Fibroblast of lung (primary cell): ENCODE results near the gene ACADVL. TPM values are rescaled to one million over a fixed set of nuclear protein-coding genes. Genes with fewer than 3 reads are reported as not detected.

Experiments
- DNase-seq, 2 donors: peaks; one replicate each; pipeline versions ENCODE4 v3.0.0 to v3.0.0-alpha.2; 2010; ENCODE audit warnings: low read depth in 2 of 2
- H2AFZ ChIP-seq: 2 replicates; pipeline ENCODE4 v1.5.1; 2012; ENCODE audit warnings: low read length, control low read depth, inconsistent platforms
- H3K27ac ChIP-seq: 2 replicates; pipeline ENCODE4 v1.5.1; 2011; ENCODE audit warnings: low read length, control low read depth; ENCODE audit not compliant: insufficient read depth
- H3K27me3 ChIP-seq: 2 replicates; pipeline ENCODE4 v1.5.1; 2011; ENCODE audit warnings: mild to moderate bottlenecking, low read length; ENCODE audit not compliant: control insufficient read depth, insufficient read depth
- H3K36me3 ChIP-seq: 2 replicates; pipeline ENCODE4 v1.5.1; 2011; ENCODE audit warnings: low read length; ENCODE audit not compliant: control insufficient read depth, insufficient read depth
- H3K4me1 ChIP-seq: 2 replicates; pipeline ENCODE4 v1.5.1; 2011; ENCODE audit warnings: low read length; ENCODE audit not compliant: control insufficient read depth, insufficient read depth; ENCODE audit errors: extremely low read depth
- H3K4me2 ChIP-seq: 2 replicates; pipeline ENCODE4 v1.5.1; 2011; ENCODE audit warnings: low read length, control low read depth; ENCODE audit not compliant: insufficient read depth; ENCODE audit errors: extremely low read depth
- H3K4me3 ChIP-seq, 4 experiments: fragments of 200-600 bp in 1 of 4; sonication (generic) in 1 of 4; replicated peaks in 1 of 4; 2 replicates each; pipeline ENCODE4 v1.5.1; 2011 to 2016; ENCODE audit warnings: low read length in 4 of 4, low read depth in 3 of 4, mild to moderate bottlenecking in 3 of 4, control low read depth in 2 of 4, inconsistent platforms in 1 of 4, mixed read lengths in 1 of 4; ENCODE audit not compliant: insufficient read depth in 1 of 4; ENCODE audit errors: control extremely low read depth in 1 of 4
- H3K79me2 ChIP-seq: 2 replicates; pipeline ENCODE4 v1.5.1; 2012; ENCODE audit warnings: mild to moderate bottlenecking, low read length, inconsistent platforms; ENCODE audit not compliant: control insufficient read depth, insufficient read depth
- H3K9ac ChIP-seq: 2 replicates; pipeline ENCODE4 v1.5.1; 2011; ENCODE audit warnings: mild to moderate bottlenecking, low read length, control low read depth; ENCODE audit not compliant: insufficient read depth
- H3K9me3 ChIP-seq: 2 replicates; pipeline ENCODE4 v1.5.1; 2012; ENCODE audit warnings: low read depth, low read length; ENCODE audit not compliant: control insufficient read depth, insufficient read depth
- H4K20me1 ChIP-seq: 2 replicates; pipeline ENCODE4 v1.5.1; 2011; ENCODE audit warnings: low read length; ENCODE audit not compliant: control insufficient read depth, insufficient read depth; ENCODE audit errors: extremely low read depth
- EZH2 ChIP-seq: IDR thresholded peaks from 2 replicates; pipeline ENCODE4 v1.5.1; 2012; ENCODE audit warnings: low read length, control low read depth, mild to moderate bottlenecking; ENCODE audit errors: missing control alignments
- polyA plus RNA-seq, 2 donors: library from polyadenylated mRNA; depleted of rRNA in 1 of 2; stranded (reverse) in 1 of 2; unstranded in 1 of 2; fragments of >200 nt; gene quantifications; 2 replicates each; pipeline ENCODE4 v1.2.1, GENCODE V29; 2011 to 2012; ENCODE audit warnings: missing spikeins in 1 of 2
- total RNA-seq: library from RNA; depleted of rRNA; stranded (reverse); fragments of >200 nt; gene quantifications from 2 replicates; pipeline ENCODE4 v1.2.1, GENCODE V29; 2014
- TF ChIP-seq, protein P1 (sequence below), 2 donors: IDR thresholded peaks in 1 of 2; conservative IDR thresholded peaks in 1 of 2; 1 replicate in 1 of 2; 2 replicates in 1 of 2; pipeline ENCODE4 v1.5.1; 2011 to 2012; ENCODE audit warnings: low read length in 2 of 2, control low read depth in 1 of 2, inconsistent platforms in 1 of 2, low read depth in 1 of 2, mild to moderate bottlenecking in 1 of 2

Gene ACADVL
- total and polyA plus RNA-seq, 2 donors (not counting 1 experiment from before 2014, with no cell fraction given), result 129 to 313 TPM

DNA sequence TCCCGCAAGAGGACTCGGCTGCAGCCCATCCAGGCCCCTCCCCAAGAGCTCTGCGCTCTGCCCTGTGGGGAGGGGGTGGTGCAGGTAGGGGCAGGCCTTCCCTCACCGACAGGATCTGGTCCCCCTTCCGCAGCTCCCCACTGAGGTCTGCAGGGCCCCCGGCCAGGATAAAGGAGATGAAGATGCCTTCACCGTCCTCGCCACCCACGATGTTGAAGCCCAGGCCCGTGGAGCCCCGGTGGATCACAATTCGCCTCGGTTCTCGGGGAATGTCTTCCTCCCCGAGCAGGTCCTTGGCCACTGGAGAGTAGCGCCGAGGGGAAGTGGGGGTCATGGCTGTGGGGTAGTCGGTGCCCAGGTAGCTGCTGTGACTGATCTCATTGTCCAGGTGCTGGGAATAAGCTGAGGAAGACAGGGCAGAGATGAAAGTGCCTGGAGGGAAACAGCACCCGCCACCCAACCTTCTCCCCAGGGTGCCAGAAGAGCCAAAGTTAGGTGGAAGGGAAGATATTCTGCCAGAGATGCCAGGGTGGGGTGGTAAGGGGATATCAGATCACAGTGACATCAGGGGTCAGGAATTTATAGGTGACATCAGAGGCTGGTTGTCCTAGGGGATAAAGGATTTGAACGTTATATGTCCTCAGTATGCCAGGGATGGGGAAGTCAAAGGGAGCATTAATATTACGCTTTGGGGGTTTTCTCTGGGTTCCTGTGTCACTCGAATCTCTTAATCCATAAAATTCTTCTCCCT, 22.9 kb upstream of the ACADVL start:
- DNase-seq, result no peak
- Histone ChIP-seq H3K79me2 (no peaks in the 10 kb centered on the region), H3K4me2 (no peak overlapping the region), H4K20me1 (no peaks in the 10 kb centered on the region), H3K9me3 (no peaks in the 10 kb centered on the region), H3K4me1 (no peaks in the 10 kb centered on the region), H3K9ac (no peak overlapping the region), H3K36me3 (peaks cover 15% of the 10 kb centered on the region), H3K4me3 (no peak overlapping the region), H3K27me3 (no peaks in the 10 kb centered on the region), H3K27ac (no peak overlapping the region), H2AFZ (no peak overlapping the region)
- no peak for TF ChIP-seq EZH2

DNA sequence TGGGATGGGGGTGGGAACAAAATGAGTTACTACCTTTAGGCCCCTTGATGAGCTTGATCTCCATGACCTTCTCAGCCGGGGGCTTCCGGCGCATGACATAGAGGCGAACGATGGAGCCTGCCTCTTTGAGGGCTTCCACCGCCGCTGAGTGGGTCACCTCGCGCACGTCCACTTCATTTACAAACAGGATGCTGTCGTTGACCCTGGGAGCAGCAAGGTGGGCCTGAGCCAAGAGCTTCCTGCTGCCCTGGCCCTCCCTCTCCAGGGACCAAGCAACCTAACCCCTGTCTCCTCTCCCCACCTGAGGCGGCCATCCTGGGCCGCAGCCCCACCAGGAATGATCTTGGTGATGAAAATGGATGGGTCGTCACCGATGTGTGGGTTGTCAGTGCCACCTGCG, 16.3 kb upstream of the ACADVL start:
- no peaks in the 10 kb centered on the region for H3K9me3 ChIP-seq
- no peaks in the 10 kb centered on the region for H3K27me3 ChIP-seq
- no peaks in the 10 kb centered on the region for H4K20me1 ChIP-seq
- H3K36me3 ChIP-seq, result peaks cover 12% of the 10 kb centered on the region
- H3K4me2 ChIP-seq, result no peak overlapping the region
- no peak overlapping the region for H2AFZ ChIP-seq
- no peak overlapping the region for H3K27ac ChIP-seq
- no peak for TF ChIP-seq EZH2
- TF ChIP-seq, protein P1, sequence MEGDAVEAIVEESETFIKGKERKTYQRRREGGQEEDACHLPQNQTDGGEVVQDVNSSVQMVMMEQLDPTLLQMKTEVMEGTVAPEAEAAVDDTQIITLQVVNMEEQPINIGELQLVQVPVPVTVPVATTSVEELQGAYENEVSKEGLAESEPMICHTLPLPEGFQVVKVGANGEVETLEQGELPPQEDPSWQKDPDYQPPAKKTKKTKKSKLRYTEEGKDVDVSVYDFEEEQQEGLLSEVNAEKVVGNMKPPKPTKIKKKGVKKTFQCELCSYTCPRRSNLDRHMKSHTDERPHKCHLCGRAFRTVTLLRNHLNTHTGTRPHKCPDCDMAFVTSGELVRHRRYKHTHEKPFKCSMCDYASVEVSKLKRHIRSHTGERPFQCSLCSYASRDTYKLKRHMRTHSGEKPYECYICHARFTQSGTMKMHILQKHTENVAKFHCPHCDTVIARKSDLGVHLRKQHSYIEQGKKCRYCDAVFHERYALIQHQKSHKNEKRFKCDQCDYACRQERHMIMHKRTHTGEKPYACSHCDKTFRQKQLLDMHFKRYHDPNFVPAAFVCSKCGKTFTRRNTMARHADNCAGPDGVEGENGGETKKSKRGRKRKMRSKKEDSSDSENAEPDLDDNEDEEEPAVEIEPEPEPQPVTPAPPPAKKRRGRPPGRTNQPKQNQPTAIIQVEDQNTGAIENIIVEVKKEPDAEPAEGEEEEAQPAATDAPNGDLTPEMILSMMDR (conservative IDR thresholded peaks at IDR 0.05 in 1 of 2, IDR thresholded peaks at IDR 0.05 in 1 of 2; ENCODE audit: low read depth in 1 of 2, low read length in 2 of 2), result no peak
- H3K9ac ChIP-seq, result no peak overlapping the region
- DNase-seq, result no peak
- peaks cover 5% of the 10 kb centered on the region for H3K4me1 ChIP-seq
- no peak overlapping the region for H3K4me3 ChIP-seq
- no peaks in the 10 kb centered on the region for H3K79me2 ChIP-seq

DNA sequence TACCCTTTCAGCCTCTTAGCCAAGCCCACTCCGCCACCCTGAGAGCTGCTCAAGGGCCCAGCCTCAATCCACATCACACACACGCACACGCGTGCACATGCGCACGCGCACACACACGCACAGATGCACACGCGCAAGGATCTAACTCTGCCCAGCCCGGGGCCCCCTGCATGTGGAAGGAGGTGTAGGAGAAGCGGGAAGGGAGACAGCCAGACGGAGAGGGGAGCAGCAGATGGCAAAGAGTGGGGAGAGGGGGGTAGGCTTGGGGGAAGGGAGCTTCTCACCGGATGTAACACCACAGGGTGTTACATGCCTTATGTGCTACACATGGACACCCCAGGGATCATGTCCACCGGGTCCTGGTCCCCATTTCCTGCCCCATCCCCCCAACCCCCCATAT, 15.4 kb upstream of the ACADVL start:
- Histone ChIP-seq H3K4me1 (peaks cover 5% of the 10 kb centered on the region), H3K9ac (no peak overlapping the region), H3K9me3 (no peaks in the 10 kb centered on the region), H3K79me2 (peaks cover 3% of the 10 kb centered on the region), H4K20me1 (no peaks in the 10 kb centered on the region), H3K36me3 (peaks cover 12% of the 10 kb centered on the region), H3K4me2 (peak overlapping the region; percentile 77), H2AFZ (no peak overlapping the region), H3K4me3 (peak overlapping the region in 3 of 4 experiments; percentile 45 to 61 (median 45)), H3K27me3 (no peaks in the 10 kb centered on the region), H3K27ac (peak overlapping the region; percentile 82)
- no peak for DNase-seq
- TF ChIP-seq EZH2, result no peak
- TF ChIP-seq, protein P1 (conservative IDR thresholded peaks at IDR 0.05 in 1 of 2, IDR thresholded peaks at IDR 0.05 in 1 of 2; ENCODE audit: low read depth in 1 of 2, low read length in 2 of 2), result no peak
